Activated CD4-positive, alpha-beta T cell treated with anti-CD3 and anti-CD28 coated beads, Interleukin-2, amount 50 U/mL, for 48 hours (primary cell): ENCODE measurements around the gene PHACTR1.
"Not testable (repeated sequence)": the region's sequence is repeated elsewhere in the genome, so short reads cannot be mapped to it uniquely, and the experiment has no call there.

Source experiments
- DNase-seq, 2 experiments: peaks; one replicate each; pipeline ENCODE4 v3.0.0-alpha.2; 2020

PHACTR1 gene

GRCh38 chr6:13120483-13121482 lies 404.2 kb downstream of the PHACTR1 start:
- DNase-seq = no peak

- DNase-seq = no peak
These were observed 407.6 kb downstream of the PHACTR1 start for GRCh38 chr6:13124131-13124530.

- DNase-seq = no peak
These were observed 409.3 kb downstream of the PHACTR1 start for GRCh38 chr6:13125841-13126240.

GRCh38 chr6:13131935-13132661 lies 415.5 kb downstream of the PHACTR1 start:
- DNase-seq = no peak

GRCh38 chr6:13133894-13134293 lies 417.3 kb downstream of the PHACTR1 start:
- DNase-seq = not testable (repeated sequence)

- DNase-seq = no peak
These were observed 418.6 kb downstream of the PHACTR1 start for GRCh38 chr6:13135152-13135551.

GRCh38 chr6:13139119-13139518 lies 422.6 kb downstream of the PHACTR1 start:
- no peak for DNase-seq

- DNase-seq = no peak
These were observed 424.4 kb downstream of the PHACTR1 start for GRCh38 chr6:13140980-13141379.

GRCh38 chr6:13141387-13141786 lies 424.8 kb downstream of the PHACTR1 start:
- no peak for DNase-seq

GRCh38 chr6:13142611-13143010 lies 426.0 kb downstream of the PHACTR1 start:
- no peak for DNase-seq

GRCh38 chr6:13146442-13146841 lies 429.9 kb downstream of the PHACTR1 start:
- no peak for DNase-seq

GRCh38 chr6:13147376-13147775 lies 430.8 kb downstream of the PHACTR1 start:
- no peak for DNase-seq

GRCh38 chr6:13147782-13148181 lies 431.2 kb downstream of the PHACTR1 start:
- no peak for DNase-seq

GRCh38 chr6:13152764-13153163 lies 436.2 kb downstream of the PHACTR1 start:
- no peak for DNase-seq

- DNase-seq = no peak
These were observed 439.8 kb downstream of the PHACTR1 start for GRCh38 chr6:13156381-13156780.

GRCh38 chr6:13157293-13157692 lies 440.7 kb downstream of the PHACTR1 start:
- no peak for DNase-seq

- no peak for DNase-seq
These were observed 442.7 kb downstream of the PHACTR1 start for GRCh38 chr6:13159300-13159699.

- DNase-seq = not testable (repeated sequence)
These were observed 443.3 kb downstream of the PHACTR1 start for GRCh38 chr6:13159822-13160221.

- DNase-seq = no peak
These were observed 446.8 kb downstream of the PHACTR1 start for GRCh38 chr6:13163161-13163944.

- DNase-seq = no peak
These were observed 447.7 kb downstream of the PHACTR1 start for GRCh38 chr6:13164291-13164690.

GRCh38 chr6:13165502-13166172 lies 449.1 kb downstream of the PHACTR1 start:
- no peak for DNase-seq

- no peak for DNase-seq
These were observed 449.7 kb downstream of the PHACTR1 start for GRCh38 chr6:13166269-13166668.
